Esophagus squamous epithelium (tissue), 5 donors: Measurements from ENCODE around the gene KLK15. TPM values are rescaled to one million over a fixed set of nuclear protein-coding genes. Genes with fewer than 3 reads are reported as not detected.

ENCODE experiments used
- DNase-seq: peaks from one replicate; lab custom pipeline; 2025; lab: John Stamatoyannopoulos, UW
- H3K27ac ChIP-seq, 4 donors: fragments of 200-600 bp; sonication (generic); one replicate each; pipeline ENCODE4 v1.5.1; 2016 to 2019; ENCODE audit warnings: mild to moderate bottlenecking in 1 of 4
- H3K27me3 ChIP-seq, 4 donors: fragments of 200-600 bp; sonication (generic); 1 replicate in 3 of 4; 2 replicates in 1 of 4; pipeline versions ENCODE4 v1.5.1 to v1.6.0; 2017 to 2021; ENCODE audit warnings: antibody characterized with exemption in 1 of 4
- H3K36me3 ChIP-seq, 3 donors: fragments of 200-600 bp; sonication (generic); one replicate each; pipeline ENCODE4 v1.5.1; 2016 to 2019
- H3K4me1 ChIP-seq, 3 donors: fragments of 200-600 bp; sonication (generic); one replicate each; pipeline ENCODE4 v1.5.1; 2017 to 2019
- H3K4me3 ChIP-seq, 4 donors: fragments of 200-600 bp; sonication (generic); 1 replicate in 3 of 4; 2 replicates in 1 of 4; pipeline ENCODE4 v1.5.1; 2016 to 2019; ENCODE audit warnings: mild to moderate bottlenecking in 2 of 4, moderate library complexity in 1 of 4
- H3K9me3 ChIP-seq, 3 donors: fragments of 200-600 bp; sonication (generic); one replicate each; pipeline ENCODE4 v1.5.1; 2016 to 2019
- CTCF ChIP-seq, 6 experiments: fragments of 450-650 bp in 4 of 6; fragments of 200-600 bp in 2 of 6; sonication (generic) in 2 of 6; IDR thresholded peaks; one replicate each; pipeline ENCODE4 v1.5.1; 2016 to 2019; ENCODE audit warnings: antibody characterized with exemption in 6 of 6, mild to moderate bottlenecking in 4 of 6, moderate library complexity in 4 of 6
- POLR2A ChIP-seq, 4 donors: fragments of 450-650 bp; IDR thresholded peaks; one replicate each; pipeline ENCODE4 v1.6.1; 2017; ENCODE audit warnings: antibody characterized with exemption in 4 of 4, mild to moderate bottlenecking in 4 of 4, moderate library complexity in 3 of 4
- WGBS, 2 donors: methylation state at CpG; one replicate each; pipeline ENCODE4 v1.1.5; 2018; 5-methylcytosine and 5-hydroxymethylcytosine counted together
- intact Hi-C: fragments of 100-400 bp; cut with DNase I; formaldehyde crosslinking; loops from one replicate; pipeline ENCODE4 v1.15.0; 2022
- total RNA-seq, 4 donors: library from RNA; depleted of rRNA; stranded (reverse); fragments of >200 nt; gene quantifications; one replicate each; pipeline ENCODE4 v1.1.0, GENCODE V29; 2016
- donor health status: DM: yes; HTN: yes; CAD: no.

The KLK15 gene
- total RNA-seq, 4 donors from 2014 or later: not detected

GRCh38 chr19:50876456-50876855 is 43.1 kb upstream of the KLK15 start:
- no peak for DNase-seq
- H3K9me3 ChIP-seq: no peaks in the 10 kb centered on the region
- TF ChIP-seq POLR2A (IDR thresholded peaks at IDR 0.05) (no peak), CTCF (IDR thresholded peaks at IDR 0.05) (no peak)
- intact Hi-C loops: no loop called here
- H3K36me3 ChIP-seq: no peaks in the 10 kb centered on the region
- no peak overlapping the region for H3K27ac ChIP-seq
- H3K27me3 ChIP-seq: peaks cover 0 to 93% (median 0%) of the 10 kb centered on the region in 4 donors
- H3K4me3 ChIP-seq: no peak overlapping the region
- no peaks in the 10 kb centered on the region for H3K4me1 ChIP-seq
- WGBS, 2 donors: 50 to 62% methylated on average over 2 to 7 of the region's 7 CpGs

- no peaks in the 10 kb centered on the region for H3K4me1 ChIP-seq
- no peak overlapping the region for H3K4me3 ChIP-seq
- TF ChIP-seq POLR2A (IDR thresholded peaks at IDR 0.05) (no peak), CTCF (IDR thresholded peaks at IDR 0.05) (no peak)
- no peak for DNase-seq
- peaks cover 0 to 93% (median 0%) of the 10 kb centered on the region in 4 donors for H3K27me3 ChIP-seq
- no peaks in the 10 kb centered on the region for H3K9me3 ChIP-seq
- H3K36me3 ChIP-seq: no peaks in the 10 kb centered on the region
- intact Hi-C loops: no loop called here
- WGBS, 2 donors: 38 to 39% methylated on average over 9 of the region's 9 CpGs
- H3K27ac ChIP-seq: no peak overlapping the region
Observed at GRCh38 chr19:50875795-50876422, 42.5 kb upstream of the KLK15 start.

GRCh38 chr19:50874211-50874610 is 40.8 kb upstream of the KLK15 start:
- intact Hi-C loops: no loop called here
- no peaks in the 10 kb centered on the region for H3K4me1 ChIP-seq
- TF ChIP-seq POLR2A (IDR thresholded peaks at IDR 0.05): no peak
- TF ChIP-seq CTCF (IDR thresholded peaks at IDR 0.05): no peak
- H3K27ac ChIP-seq: no peak overlapping the region
- no peak for DNase-seq
- H3K4me3 ChIP-seq: no peak overlapping the region
- H3K27me3 ChIP-seq: peaks cover 0 to 94% (median 0%) of the 10 kb centered on the region in 4 donors
- 56 to 68% methylated on average over 5 of the region's 5 CpGs for WGBS, 2 donors
- H3K36me3 ChIP-seq: no peaks in the 10 kb centered on the region
- H3K9me3 ChIP-seq: no peaks in the 10 kb centered on the region

- 58 to 73% methylated on average over 2 of the region's 3 CpGs for WGBS, 2 donors
- Histone ChIP-seq H3K4me1 (no peaks in the 10 kb centered on the region), H3K27me3 (peaks cover 0 to 94% (median 0%) of the 10 kb centered on the region in 4 donors), H3K4me3 (no peak within 1 kb of the TSS), H3K27ac (no peak within 1 kb of the TSS), H3K9me3 (no peaks in the 10 kb centered on the region), H3K36me3 (no peaks in the 10 kb centered on the region)
- TF ChIP-seq POLR2A (IDR thresholded peaks at IDR 0.05): no peak
- TF ChIP-seq CTCF (IDR thresholded peaks at IDR 0.05): no peak
- intact Hi-C loops: no loop called here
- no peak for DNase-seq
Observed at GRCh38 chr19:50873056-50873455, 39.7 kb upstream of the KLK15 start, which contains the start of gene KLK2. Gene KLK2 (plus strand): TSS chr19:50873439. CDS start chr19:50873474, 35 bp downstream.

- Histone ChIP-seq H3K4me3 (no peak overlapping the region), H3K36me3 (no peaks in the 10 kb centered on the region), H3K27me3 (peaks cover 0 to 93% (median 0%) of the 10 kb centered on the region in 4 donors), H3K9me3 (no peaks in the 10 kb centered on the region), H3K27ac (no peak overlapping the region), H3K4me1 (no peaks in the 10 kb centered on the region)
- WGBS, 2 donors: 78 to 83% methylated on average over 19 to 25 of the region's 26 CpGs
- DNase-seq: no peak
- intact Hi-C loops: no loop called here
- TF ChIP-seq POLR2A (IDR thresholded peaks at IDR 0.05): no peak
- peak in 1 of 6 experiments; percentile 42 for TF ChIP-seq CTCF (IDR thresholded peaks at IDR 0.05)
Observed at GRCh38 chr19:50870417-50871089, 37.2 kb upstream of the KLK15 start.
